Stomach (tissue), 9 donors: ENCODE results near the gene TNF. TPM values are rescaled to one million over a fixed set of nuclear protein-coding genes. Genes with fewer than 3 reads are reported as not detected.
"Not testable (repeated sequence)": the region's sequence is repeated elsewhere in the genome, so short reads cannot be mapped to it uniquely, and the experiment has no call there.

Experiments used
- DNase-seq, 2 donors: peaks; one replicate each; pipeline versions ENCODE4 v3.0.0 to v3.0.0-alpha.2; 2013 to 2019
- H3K27ac ChIP-seq, 5 donors: fragments of 200-600 bp in 4 of 5; sonication (generic) in 4 of 5; one replicate each; pipeline ENCODE4 v1.5.1; 2013 to 2019; ENCODE audit warnings: mild to moderate bottlenecking in 1 of 5, moderate library complexity in 1 of 5
- H3K27me3 ChIP-seq, 3 donors: fragments of 200-600 bp; sonication (generic); one replicate each; pipeline ENCODE4 v1.5.1; 2017 to 2019; ENCODE audit warnings: mixed run types in 1 of 3
- H3K36me3 ChIP-seq, 4 donors: fragments of 200-600 bp; sonication (generic); 1 replicate in 3 of 4; 2 replicates in 1 of 4; pipeline ENCODE4 v1.5.1; 2016 to 2019
- H3K4me1 ChIP-seq, 4 donors: fragments of 200-600 bp; sonication (generic); one replicate each; pipeline ENCODE4 v1.5.1; 2016 to 2019
- H3K4me3 ChIP-seq, 4 donors: fragments of 200-600 bp; sonication (generic) in 3 of 4; one replicate each; pipeline ENCODE4 v1.5.1; 2016 to 2019; ENCODE audit warnings: mild to moderate bottlenecking in 1 of 4
- H3K9me3 ChIP-seq, 4 donors: fragments of 200-600 bp; sonication (generic); one replicate each; pipeline ENCODE4 v1.5.1; 2016 to 2019
- EP300 ChIP-seq: sonication (generic); formaldehyde crosslinking; IDR thresholded peaks from one replicate; pipeline ENCODE4 v1.6.1; 2017; ENCODE audit warnings: antibody characterized with exemption
- POLR2A ChIP-seq, 4 donors: fragments of 450-650 bp; IDR thresholded peaks; one replicate each; pipeline ENCODE4 v1.6.1; 2016; ENCODE audit warnings: antibody characterized with exemption in 4 of 4, control low read depth in 2 of 4, mild to moderate bottlenecking in 1 of 4, moderate library complexity in 1 of 4
- POLR2AphosphoS5 ChIP-seq, 3 donors: sonication (generic); formaldehyde crosslinking; IDR thresholded peaks; one replicate each; pipeline ENCODE4 v1.6.1; 2016; ENCODE audit warnings: antibody characterized with exemption in 3 of 3
- WGBS, 5 donors: extraction: QIAGEN DNeasy Blood & Tissue Kit in 3 of 5; methylation state at CpG; one replicate each; pipeline versions ENCODE4 v1.1.5 to v1.1.7; 2013 to 2018; 5-methylcytosine and 5-hydroxymethylcytosine counted together
- intact Hi-C: fragments of 100-400 bp; cut with DNase I; formaldehyde crosslinking; loops from one replicate; pipeline ENCODE4 v1.15.1; 2023; ENCODE audit warnings: low total_unique reads
- polyA plus RNA-seq, 3 donors: library from polyadenylated mRNA; stranded (reverse); fragments of 200-250 nt; gene quantifications; one replicate each; pipeline ENCODE4 v1.2.3, GENCODE V29; 2013
- total RNA-seq, 5 donors: library from RNA; depleted of rRNA; stranded (reverse); fragments of >200 nt; gene quantifications; one replicate each; pipeline versions ENCODE4 v1.1.0 to v1.2.3, GENCODE V29; 2014 to 2016
- TF ChIP-seq, protein P1 (sequence below), 7 experiments: fragments of 450-650 bp in 4 of 7; fragments of 200-600 bp in 3 of 7; sonication (generic) in 3 of 7; IDR thresholded peaks; one replicate each; pipeline ENCODE4 v1.5.1; 2016 to 2019; ENCODE audit warnings: antibody characterized with exemption in 7 of 7, control low read depth in 2 of 7, mild to moderate bottlenecking in 1 of 7
- donor health status: healthy with polysubstance abuse.
- donor health status: Bipolar disorder and iron deficiency.
- donor health status: healthy.

TNF gene
- total and polyA plus RNA-seq, 8 donors: 0.28 to 0.58 (median 0.31) TPM; not detected in 5

GRCh38 chr6:31586599-31587281 is 11.4 kb downstream of the TNF start:
- intact Hi-C loops: no loop called here
- Histone ChIP-seq H3K4me3 (peak overlapping the region in 2 of 4 donors; percentile 26 to 31), H3K4me1 (peaks cover 2 to 50% (median 10%) of the 10 kb centered on the region in 4 donors), H3K27ac (peak overlapping the region in 4 of 5 donors; percentile 16 to 76 (median 53)), H3K27me3 (peaks cover 0 to 25% (median 0%) of the 10 kb centered on the region in 3 donors), H3K36me3 (no peaks in the 10 kb centered on the region), H3K9me3 (no peaks in the 10 kb centered on the region)
- DNase-seq: peak in 1 of 2 donors; percentile 40
- TF ChIP-seq POLR2AphosphoS5 (IDR thresholded peaks at IDR 0.05) (no peak), EP300 (no peak), POLR2A (IDR thresholded peaks at IDR 0.05) (no peak)
- TF ChIP-seq, protein P1, sequence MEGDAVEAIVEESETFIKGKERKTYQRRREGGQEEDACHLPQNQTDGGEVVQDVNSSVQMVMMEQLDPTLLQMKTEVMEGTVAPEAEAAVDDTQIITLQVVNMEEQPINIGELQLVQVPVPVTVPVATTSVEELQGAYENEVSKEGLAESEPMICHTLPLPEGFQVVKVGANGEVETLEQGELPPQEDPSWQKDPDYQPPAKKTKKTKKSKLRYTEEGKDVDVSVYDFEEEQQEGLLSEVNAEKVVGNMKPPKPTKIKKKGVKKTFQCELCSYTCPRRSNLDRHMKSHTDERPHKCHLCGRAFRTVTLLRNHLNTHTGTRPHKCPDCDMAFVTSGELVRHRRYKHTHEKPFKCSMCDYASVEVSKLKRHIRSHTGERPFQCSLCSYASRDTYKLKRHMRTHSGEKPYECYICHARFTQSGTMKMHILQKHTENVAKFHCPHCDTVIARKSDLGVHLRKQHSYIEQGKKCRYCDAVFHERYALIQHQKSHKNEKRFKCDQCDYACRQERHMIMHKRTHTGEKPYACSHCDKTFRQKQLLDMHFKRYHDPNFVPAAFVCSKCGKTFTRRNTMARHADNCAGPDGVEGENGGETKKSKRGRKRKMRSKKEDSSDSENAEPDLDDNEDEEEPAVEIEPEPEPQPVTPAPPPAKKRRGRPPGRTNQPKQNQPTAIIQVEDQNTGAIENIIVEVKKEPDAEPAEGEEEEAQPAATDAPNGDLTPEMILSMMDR (IDR thresholded peaks at IDR 0.05): no peak
- 46 to 58% (median 55%) methylated on average over 8 to 9 of the region's 9 CpGs for WGBS, 5 donors

GRCh38 chr6:31587791-31588777 is 12.7 kb downstream of the TNF start:
- peak overlapping the region in 2 of 5 donors; percentile 73 to 76 for H3K27ac ChIP-seq
- 54 to 72% (median 65%) methylated on average over 11 to 12 of the region's 12 CpGs for WGBS, 5 donors
- no peak for DNase-seq

DNA sequence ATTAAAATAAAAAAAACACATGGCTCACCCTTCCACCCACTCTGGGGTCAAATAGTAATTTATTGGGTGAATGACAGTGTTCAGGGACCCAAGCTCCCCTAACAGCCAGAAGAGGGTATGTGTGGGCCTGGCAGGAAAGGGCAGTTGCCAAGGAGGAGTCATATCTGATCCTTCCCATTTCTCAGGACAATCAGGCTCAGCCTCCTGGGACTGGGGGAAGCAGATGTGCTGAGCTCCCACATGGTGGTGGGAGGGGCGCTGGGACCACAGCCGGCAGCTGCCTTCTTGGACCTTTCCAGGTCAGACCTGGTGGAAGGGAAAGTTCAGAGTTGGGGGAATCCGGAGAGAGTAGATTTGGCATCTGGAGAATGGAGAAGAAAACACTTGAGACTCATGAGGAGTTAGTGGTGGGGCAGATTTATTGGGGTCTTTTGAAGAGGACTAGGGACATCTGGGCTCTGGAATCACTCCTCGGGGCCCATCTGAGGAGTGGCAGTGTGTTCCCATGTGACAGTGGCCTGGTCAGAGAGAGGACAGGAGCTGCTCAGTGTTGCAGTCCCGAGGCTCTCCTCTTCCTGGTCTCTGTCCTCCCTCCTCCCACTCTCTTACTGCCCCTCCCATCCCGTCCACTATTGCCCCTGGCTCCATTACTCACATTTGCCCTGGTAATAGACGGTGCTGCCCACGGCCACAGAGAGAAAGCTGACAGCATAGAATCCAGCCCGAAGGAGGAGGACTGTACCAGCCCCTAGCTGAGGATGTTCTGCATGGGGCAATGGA is 13.7 kb downstream of the TNF start:
- TF ChIP-seq EP300: no peak
- TF ChIP-seq, protein P1 (IDR thresholded peaks at IDR 0.05): no peak
- TF ChIP-seq POLR2AphosphoS5 (IDR thresholded peaks at IDR 0.05): no peak
- TF ChIP-seq POLR2A (IDR thresholded peaks at IDR 0.05): no peak
- no peaks in the 10 kb centered on the region for H3K9me3 ChIP-seq
- peaks cover 0 to 37% (median 4%) of the 10 kb centered on the region in 4 donors for H3K4me1 ChIP-seq
- intact Hi-C loops: no loop called here
- no peak overlapping the region for H3K4me3 ChIP-seq
- peaks cover 0 to 25% (median 0%) of the 10 kb centered on the region in 3 donors for H3K27me3 ChIP-seq
- H3K36me3 ChIP-seq: no peaks in the 10 kb centered on the region
- no peak overlapping the region for H3K27ac ChIP-seq
- 50 to 64% (median 51%) methylated on average over 9 of the region's 9 CpGs for WGBS, 5 donors
- DNase-seq: no peak

More at GRCh38 chr6:31587791-31588777, 12.7 kb downstream of the TNF start:
- Histone ChIP-seq H3K36me3 (no peaks in the 10 kb centered on the region), H3K4me3 (peak overlapping the region in 2 of 4 donors; percentile 26 to 31), H3K27me3 (peaks cover 0 to 25% (median 0%) of the 10 kb centered on the region in 3 donors), H3K4me1 (peaks cover 0 to 37% (median 4%) of the 10 kb centered on the region in 4 donors), H3K9me3 (no peaks in the 10 kb centered on the region)
- TF ChIP-seq POLR2A (IDR thresholded peaks at IDR 0.05) (no peak), POLR2AphosphoS5 (IDR thresholded peaks at IDR 0.05) (no peak), EP300 (no peak)
- TF ChIP-seq, protein P1 (IDR thresholded peaks at IDR 0.05): no peak
- intact Hi-C loops: no loop called here

DNA sequence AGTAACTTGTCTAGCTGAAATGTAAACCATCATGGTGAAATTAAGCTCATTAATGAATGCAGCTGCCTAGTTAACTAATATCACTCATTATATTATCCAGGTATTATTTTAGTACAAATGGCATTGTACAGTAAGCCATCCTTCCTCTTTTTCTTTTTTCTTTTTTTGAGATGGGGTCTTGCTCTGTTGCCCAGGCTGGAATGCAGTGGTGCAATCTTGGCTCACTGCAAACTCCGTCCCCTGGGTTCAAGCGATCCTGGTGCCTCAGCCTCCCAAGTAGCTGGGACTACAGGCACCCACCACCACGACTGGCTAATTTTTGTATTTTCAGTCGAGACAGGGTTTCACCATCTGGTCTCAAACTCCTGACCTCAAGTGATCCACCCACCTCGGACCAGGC is 15.3 kb downstream of the TNF start:
- H3K27me3 ChIP-seq: peaks cover 0 to 25% (median 0%) of the 10 kb centered on the region in 3 donors
- H3K4me1 ChIP-seq: peaks cover 0 to 25% (median 3%) of the 10 kb centered on the region in 4 donors
- 62 to 90% (median 78%) methylated on average over 5 of the region's 5 CpGs for WGBS, 5 donors
- intact Hi-C loops, H3K27ac ChIP-seq, H3K4me3 ChIP-seq, H3K36me3 ChIP-seq, DNase-seq, H3K9me3 ChIP-seq: not testable (repeated sequence)
